HG03520 (cell line): ENCODE measurements around the gene FHOD3.
"Not testable (repeated sequence)": the region's sequence is repeated elsewhere in the genome, so short reads cannot be mapped to it uniquely, and the experiment has no call there.

Experiments
- ATAC-seq: cut with Tn5 transposase; IDR thresholded peaks from one replicate; pipeline ENCODE4 v1.9.1; 2021; ENCODE audit warnings: mild to moderate bottlenecking, moderate library complexity; ENCODE audit not compliant: unreplicated experiment

Gene FHOD3

GRCh38 chr18:36441426-36442240 is 144.1 kb downstream of the FHOD3 start:
- ATAC-seq: no peak

GRCh38 chr18:36442717-36443116 is 145.2 kb downstream of the FHOD3 start:
- no peak for ATAC-seq

GRCh38 chr18:36446059-36446458 is 148.5 kb downstream of the FHOD3 start:
- no peak for ATAC-seq

DNA sequence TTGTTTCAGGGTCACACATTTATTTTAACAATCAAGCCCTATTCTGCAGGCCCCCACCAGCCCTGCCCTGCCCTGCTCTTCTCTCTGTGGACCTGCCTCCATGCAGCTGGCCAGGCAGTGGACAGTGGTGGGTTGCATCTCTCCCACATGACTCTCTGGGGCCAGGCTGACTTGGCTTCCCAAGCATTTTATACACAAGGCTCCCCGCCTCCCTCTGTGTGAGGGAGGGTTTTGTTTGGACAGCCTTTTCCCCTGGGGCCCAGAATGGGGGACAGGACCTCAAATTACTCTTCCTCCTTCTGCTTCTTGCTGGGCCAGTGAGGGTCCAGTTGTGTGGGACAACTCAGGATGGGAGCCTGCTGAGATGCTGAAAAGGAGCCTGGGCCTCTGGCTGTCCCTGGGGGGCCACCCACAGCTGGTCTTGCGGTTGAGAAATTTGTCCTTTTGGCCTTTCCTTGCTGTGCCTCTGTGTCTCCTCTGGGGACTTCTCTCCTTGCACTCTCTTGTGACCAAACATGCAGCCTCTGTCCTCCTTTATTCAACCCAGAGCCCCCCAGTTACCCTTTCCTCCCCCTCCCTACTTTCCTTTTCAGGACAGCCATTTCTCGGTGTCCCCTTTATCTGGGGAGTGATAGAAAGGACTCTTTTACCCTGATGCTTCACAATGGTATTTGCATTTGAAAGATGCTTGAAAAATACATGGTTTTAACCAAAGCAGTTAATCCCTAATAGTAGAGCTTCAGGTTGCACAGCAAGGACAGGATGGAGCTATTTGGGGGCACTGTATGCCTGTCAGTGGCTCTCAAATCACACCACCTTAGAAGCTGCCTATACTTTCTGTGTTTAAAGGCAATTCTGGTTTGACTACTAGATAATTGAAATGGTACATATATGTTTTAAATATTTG is 151.1 kb downstream of the FHOD3 start:
- no peak for ATAC-seq

- ATAC-seq: no peak
Measured at GRCh38 chr18:36449451-36449850, 151.9 kb downstream of the FHOD3 start.

DNA sequence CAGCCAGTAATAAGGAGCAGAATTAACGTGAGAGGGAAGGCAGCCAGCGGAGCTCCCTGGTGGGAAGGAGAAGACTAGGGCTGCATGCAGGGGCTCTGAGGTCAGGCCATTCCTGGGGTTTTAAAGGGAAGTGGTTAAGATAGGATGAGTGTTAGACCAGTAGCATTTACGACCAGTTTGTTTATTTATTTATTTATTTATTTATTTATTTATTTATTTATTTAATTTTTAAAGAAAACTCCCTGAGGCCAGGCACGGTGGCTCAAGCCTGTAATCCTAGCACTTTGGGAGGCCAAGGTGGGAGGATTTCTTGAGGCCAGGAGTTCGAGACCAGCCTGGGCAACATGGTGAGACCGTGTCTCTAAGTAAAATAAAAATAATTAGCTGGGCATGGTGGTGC is 152.8 kb downstream of the FHOD3 start:
- no peak for ATAC-seq

DNA sequence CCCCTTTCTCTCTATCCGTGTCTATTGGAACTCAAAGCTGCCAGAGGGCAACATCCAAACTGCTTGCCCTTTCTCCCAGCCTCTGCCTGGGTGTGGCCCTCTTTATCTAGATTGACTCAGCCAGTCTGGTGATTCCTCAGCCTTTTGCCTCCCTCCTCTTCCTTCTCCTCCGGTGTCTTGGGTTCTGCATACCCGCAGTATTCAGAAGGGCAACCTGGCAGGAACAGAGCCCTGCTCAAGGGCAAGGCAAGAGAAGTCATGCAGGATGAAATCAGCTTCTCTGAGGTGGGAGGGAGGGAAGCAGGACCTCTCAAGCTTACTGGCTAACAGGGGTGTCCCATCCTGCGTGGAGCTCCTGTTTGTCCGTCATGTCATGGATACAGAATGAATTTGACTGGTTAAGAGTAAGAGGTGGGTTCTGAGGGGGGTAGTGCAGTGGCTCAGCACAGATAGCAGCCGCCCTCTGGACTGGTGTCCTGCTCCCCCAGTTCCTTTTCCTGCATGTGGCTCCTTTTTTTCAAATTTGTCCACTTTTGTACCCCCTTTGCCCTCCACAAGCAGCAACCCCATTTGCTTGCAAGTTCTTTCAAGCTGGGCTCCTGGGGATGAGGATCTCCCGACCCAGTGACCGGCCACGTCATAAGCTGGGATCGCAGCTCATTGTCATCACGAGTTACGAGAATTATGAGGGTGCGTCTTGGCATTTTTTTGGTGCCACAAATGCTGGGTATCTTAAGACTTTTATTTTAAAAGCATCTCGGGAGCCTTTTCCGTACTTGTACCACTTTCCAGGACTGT is 154.1 kb downstream of the FHOD3 start:
- no peak for ATAC-seq

DNA sequence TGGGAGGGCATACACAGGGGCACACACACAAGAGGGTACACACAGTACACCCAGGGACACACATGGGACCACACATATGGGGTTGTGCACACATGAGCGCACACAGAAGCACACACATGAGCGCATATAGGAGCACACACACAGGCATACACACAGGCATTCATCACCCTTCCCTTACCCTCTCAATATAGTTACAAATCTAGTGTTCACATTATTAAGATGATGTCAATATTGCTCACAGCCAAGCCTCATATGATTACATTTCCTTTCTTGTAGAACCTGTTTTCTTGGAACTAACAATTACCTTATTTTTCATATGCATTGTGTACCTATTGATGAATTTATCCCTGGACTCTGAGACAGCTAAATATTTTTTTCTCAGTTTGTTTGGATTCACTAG is 156.7 kb downstream of the FHOD3 start:
- ATAC-seq: no peak

- no peak for ATAC-seq
Measured at GRCh38 chr18:36454848-36455458, 157.4 kb downstream of the FHOD3 start.

DNA sequence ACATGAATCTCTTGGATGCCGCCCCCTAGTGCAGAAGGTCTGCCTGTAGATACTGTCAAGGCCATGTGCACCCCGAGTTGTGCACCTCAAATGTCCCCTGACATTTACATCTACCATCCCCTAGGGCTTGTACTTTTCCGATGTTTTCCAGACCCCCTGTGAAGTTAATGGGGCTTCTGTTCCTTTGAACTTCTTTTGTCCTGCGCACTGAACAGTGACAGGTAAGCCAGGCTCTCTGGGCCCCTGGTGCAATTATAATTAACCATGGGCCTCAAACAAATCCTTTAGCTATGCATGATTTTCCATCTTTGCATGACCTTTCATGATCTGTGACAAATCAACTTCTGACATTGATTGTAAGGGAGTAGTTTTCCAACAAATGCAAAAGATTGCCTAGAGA is 158.4 kb downstream of the FHOD3 start:
- ATAC-seq: no peak

DNA sequence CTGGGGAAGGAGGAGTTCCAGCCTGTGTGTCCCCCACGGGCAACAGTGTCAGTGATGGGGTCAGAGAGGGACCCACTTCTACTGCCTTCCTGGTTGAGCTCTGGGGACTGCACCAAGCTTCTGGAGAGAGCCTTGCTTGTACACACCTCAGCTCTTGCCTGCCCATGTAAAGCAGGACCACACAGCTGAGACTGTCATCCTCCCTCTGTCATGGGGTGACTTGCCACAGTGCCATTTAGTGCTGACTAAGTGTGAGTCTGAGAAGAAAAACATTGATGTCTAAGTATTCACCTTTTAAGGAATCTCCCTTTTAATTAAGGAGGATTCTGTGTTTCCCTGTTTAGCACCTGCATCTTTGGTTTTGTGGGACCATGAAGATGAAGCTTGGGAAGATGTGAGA is 159.1 kb downstream of the FHOD3 start:
- no peak for ATAC-seq

- no peak for ATAC-seq
Measured at GRCh38 chr18:36457683-36458082, 160.2 kb downstream of the FHOD3 start.

GRCh38 chr18:36458306-36458705 is 160.8 kb downstream of the FHOD3 start:
- no peak for ATAC-seq

GRCh38 chr18:36459203-36459602 is 161.7 kb downstream of the FHOD3 start:
- no peak for ATAC-seq

GRCh38 chr18:36459786-36460185 is 162.3 kb downstream of the FHOD3 start:
- ATAC-seq: no peak

GRCh38 chr18:36460324-36460850 is 162.9 kb downstream of the FHOD3 start:
- ATAC-seq: no peak

GRCh38 chr18:36460854-36461253 is 163.3 kb downstream of the FHOD3 start:
- ATAC-seq: no peak

DNA sequence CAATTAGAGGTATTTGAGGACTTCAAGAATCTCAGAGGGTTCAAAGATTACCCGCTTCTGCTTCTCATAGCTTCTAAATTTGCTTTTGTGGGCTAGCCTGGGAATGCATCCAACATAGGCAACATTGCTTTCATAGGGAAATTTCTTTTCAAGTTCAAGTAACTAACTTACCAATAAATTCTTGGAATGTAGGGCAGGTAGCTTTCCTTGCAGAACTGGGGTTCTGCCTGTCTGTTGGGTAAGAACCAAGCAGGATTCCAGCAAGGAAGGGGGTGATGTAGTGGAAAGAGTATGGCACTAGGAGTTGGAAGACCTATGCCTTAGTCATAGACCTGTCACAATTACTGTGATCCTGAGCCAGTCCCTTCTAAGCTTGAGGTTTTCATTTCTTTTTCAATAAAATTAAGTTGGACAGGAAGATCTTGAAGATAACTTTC is 164.1 kb downstream of the FHOD3 start:
- ATAC-seq: no peak

- ATAC-seq: not testable (repeated sequence)
Measured at GRCh38 chr18:36463516-36463915, 166.0 kb downstream of the FHOD3 start.

GRCh38 chr18:36464126-36464651 is 166.7 kb downstream of the FHOD3 start:
- ATAC-seq: no peak
